OCI-LY7 (cell line): Measurements from ENCODE around the gene NUTM2A.
"Not testable (repeated sequence)": the region's sequence is repeated elsewhere in the genome, so short reads cannot be mapped to it uniquely, and the experiment has no call there.

Experiments
- CTCF ChIP-seq: fragments of 200-600 bp; sonication (generic); conservative IDR thresholded peaks from 2 replicates; pipeline ENCODE4 v1.5.1; 2014; ENCODE audit warnings: mild to moderate bottlenecking, antibody characterized with exemption, low read length, moderate library complexity, mixed read lengths
- EZH2phosphoT487 ChIP-seq: fragments of 200-600 bp; sonication (generic); IDR thresholded peaks from 2 replicates; pipeline ENCODE4 v1.6.1; 2018; ENCODE audit warnings: low read depth, borderline replicate concordance, mild to moderate bottlenecking, mixed run types, antibody characterized with exemption, low read length, moderate library complexity, mixed read lengths

- TF ChIP-seq CTCF, EZH2phosphoT487: not testable (repeated sequence)
Measured at GRCh38 chr10:87234854-87235253, 9.6 kb downstream of the NUTM2A start.
